Measurements from ENCODE around the gene ARHGEF28. TPM values are rescaled to one million over a fixed set of nuclear protein-coding genes. Genes with fewer than 3 reads are reported as not detected.

ARHGEF28 gene
- polyA plus RNA-seq, 1 donor = 16.6 TPM

- Histone ChIP-seq H3K27ac (ENCODE audit: low read length) (no peak overlapping the region), H3K27me3 (ENCODE audit: control insufficient read depth, insufficient read depth, low read length) (no peaks in the 10 kb centered on the region), H3K9me3 (ENCODE audit: control insufficient read depth, low read depth, low read length) (no peaks in the 10 kb centered on the region), H3K4me3 (ENCODE audit: low read length) (no peak overlapping the region), H3K36me3 (ENCODE audit: control insufficient read depth, insufficient read depth, low read length) (peaks cover 2% of the 10 kb centered on the region), H3K4me1 (ENCODE audit: control insufficient read depth, insufficient read depth, low read length) (no peaks in the 10 kb centered on the region)
- WGBS (ENCODE audit: insufficient coverage, low lambda C conversion rate) = no CpG with 5 or more reads among the region's 1 CpG
- no peak for DNase-seq
Observed at GRCh38 chr5:73942783-73943182, 316.8 kb downstream of the ARHGEF28 start.

- Histone ChIP-seq H3K27ac (ENCODE audit: low read length) (no peak overlapping the region), H3K27me3 (ENCODE audit: control insufficient read depth, insufficient read depth, low read length) (no peaks in the 10 kb centered on the region), H3K4me3 (ENCODE audit: low read length) (no peak overlapping the region), H3K36me3 (ENCODE audit: control insufficient read depth, insufficient read depth, low read length) (peaks cover 2% of the 10 kb centered on the region), H3K9me3 (ENCODE audit: control insufficient read depth, low read depth, low read length) (no peaks in the 10 kb centered on the region), H3K4me1 (ENCODE audit: control insufficient read depth, insufficient read depth, low read length) (no peaks in the 10 kb centered on the region)
- WGBS (ENCODE audit: insufficient coverage, low lambda C conversion rate) = no CpG with 5 or more reads among the region's 1 CpG
- DNase-seq = no peak
Observed at GRCh38 chr5:73943397-73943796, 317.4 kb downstream of the ARHGEF28 start.

GRCh38 chr5:73944581-73944980 is 318.6 kb downstream of the ARHGEF28 start:
- Histone ChIP-seq H3K36me3 (ENCODE audit: control insufficient read depth, insufficient read depth, low read length) (peaks cover 2% of the 10 kb centered on the region), H3K9me3 (ENCODE audit: control insufficient read depth, low read depth, low read length) (no peaks in the 10 kb centered on the region), H3K4me1 (ENCODE audit: control insufficient read depth, insufficient read depth, low read length) (no peaks in the 10 kb centered on the region), H3K27me3 (ENCODE audit: control insufficient read depth, insufficient read depth, low read length) (no peaks in the 10 kb centered on the region), H3K27ac (ENCODE audit: low read length) (no peak overlapping the region), H3K4me3 (ENCODE audit: low read length) (no peak overlapping the region)
- no CpG with 5 or more reads among the region's 1 CpG for WGBS (ENCODE audit: insufficient coverage, low lambda C conversion rate)
- no peak for DNase-seq

GRCh38 chr5:73945505-73945904 is 319.5 kb downstream of the ARHGEF28 start:
- no CpG with 5 or more reads among the region's 7 CpGs for WGBS (ENCODE audit: insufficient coverage, low lambda C conversion rate)
- H3K27me3 ChIP-seq (ENCODE audit: control insufficient read depth, insufficient read depth, low read length) = no peaks in the 10 kb centered on the region

GRCh38 chr5:73946278-73946677 is 320.3 kb downstream of the ARHGEF28 start:
- H3K36me3 ChIP-seq (ENCODE audit: control insufficient read depth, insufficient read depth, low read length) = peaks cover 2% of the 10 kb centered on the region
- DNase-seq = no peak
- H3K4me1 ChIP-seq (ENCODE audit: control insufficient read depth, insufficient read depth, low read length) = no peaks in the 10 kb centered on the region
- no peak overlapping the region for H3K4me3 ChIP-seq (ENCODE audit: low read length)
- no peak overlapping the region for H3K27ac ChIP-seq (ENCODE audit: low read length)
- WGBS (ENCODE audit: insufficient coverage, low lambda C conversion rate) = no CpG with 5 or more reads among the region's 5 CpGs
- H3K27me3 ChIP-seq (ENCODE audit: control insufficient read depth, insufficient read depth, low read length) = no peaks in the 10 kb centered on the region
- no peaks in the 10 kb centered on the region for H3K9me3 ChIP-seq (ENCODE audit: control insufficient read depth, low read depth, low read length)

More at GRCh38 chr5:73945505-73945904, 319.5 kb downstream of the ARHGEF28 start:
- H3K27ac ChIP-seq (ENCODE audit: low read length) = no peak overlapping the region
- H3K4me3 ChIP-seq (ENCODE audit: low read length) = no peak overlapping the region
- no peaks in the 10 kb centered on the region for H3K4me1 ChIP-seq (ENCODE audit: control insufficient read depth, insufficient read depth, low read length)
- no peak for DNase-seq
- H3K9me3 ChIP-seq (ENCODE audit: control insufficient read depth, low read depth, low read length) = no peaks in the 10 kb centered on the region
- H3K36me3 ChIP-seq (ENCODE audit: control insufficient read depth, insufficient read depth, low read length) = peaks cover 2% of the 10 kb centered on the region

GRCh38 chr5:73946919-73947602 is 321.1 kb downstream of the ARHGEF28 start:
- H3K9me3 ChIP-seq (ENCODE audit: control insufficient read depth, low read depth, low read length) = no peaks in the 10 kb centered on the region
- H3K27ac ChIP-seq (ENCODE audit: low read length) = no peak overlapping the region
- no peaks in the 10 kb centered on the region for H3K27me3 ChIP-seq (ENCODE audit: control insufficient read depth, insufficient read depth, low read length)
- no peak for DNase-seq
- no peaks in the 10 kb centered on the region for H3K36me3 ChIP-seq (ENCODE audit: control insufficient read depth, insufficient read depth, low read length)
- 83% methylated on average over 1 of the region's 5 CpGs for WGBS (ENCODE audit: insufficient coverage, low lambda C conversion rate)
- H3K4me3 ChIP-seq (ENCODE audit: low read length) = no peak overlapping the region
- H3K4me1 ChIP-seq (ENCODE audit: control insufficient read depth, insufficient read depth, low read length) = no peaks in the 10 kb centered on the region

GRCh38 chr5:73947906-73948640 is 322.1 kb downstream of the ARHGEF28 start:
- H3K27me3 ChIP-seq (ENCODE audit: control insufficient read depth, insufficient read depth, low read length) = no peaks in the 10 kb centered on the region
- no peak overlapping the region for H3K27ac ChIP-seq (ENCODE audit: low read length)

GRCh38 chr5:73948720-73949119 is 322.7 kb downstream of the ARHGEF28 start:
- H3K4me3 ChIP-seq (ENCODE audit: low read length) = no peak overlapping the region
- no peak overlapping the region for H3K27ac ChIP-seq (ENCODE audit: low read length)
- WGBS (ENCODE audit: insufficient coverage, low lambda C conversion rate) = no CpG with 5 or more reads among the region's 3 CpGs
- no peaks in the 10 kb centered on the region for H3K27me3 ChIP-seq (ENCODE audit: control insufficient read depth, insufficient read depth, low read length)
- H3K9me3 ChIP-seq (ENCODE audit: control insufficient read depth, low read depth, low read length) = no peaks in the 10 kb centered on the region
- no peak for DNase-seq
- no peaks in the 10 kb centered on the region for H3K36me3 ChIP-seq (ENCODE audit: control insufficient read depth, insufficient read depth, low read length)
- H3K4me1 ChIP-seq (ENCODE audit: control insufficient read depth, insufficient read depth, low read length) = no peaks in the 10 kb centered on the region

More at GRCh38 chr5:73947906-73948640, 322.1 kb downstream of the ARHGEF28 start:
- Histone ChIP-seq H3K4me3 (ENCODE audit: low read length) (no peak overlapping the region), H3K4me1 (ENCODE audit: control insufficient read depth, insufficient read depth, low read length) (no peaks in the 10 kb centered on the region), H3K9me3 (ENCODE audit: control insufficient read depth, low read depth, low read length) (no peaks in the 10 kb centered on the region), H3K36me3 (ENCODE audit: control insufficient read depth, insufficient read depth, low read length) (no peaks in the 10 kb centered on the region)
- no peak for DNase-seq
- WGBS (ENCODE audit: insufficient coverage, low lambda C conversion rate) = 80% methylated on average over 2 of the region's 9 CpGs

- no peak overlapping the region for H3K27ac ChIP-seq (ENCODE audit: low read length)
- H3K36me3 ChIP-seq (ENCODE audit: control insufficient read depth, insufficient read depth, low read length) = no peaks in the 10 kb centered on the region
- H3K27me3 ChIP-seq (ENCODE audit: control insufficient read depth, insufficient read depth, low read length) = no peaks in the 10 kb centered on the region
- H3K4me1 ChIP-seq (ENCODE audit: control insufficient read depth, insufficient read depth, low read length) = no peaks in the 10 kb centered on the region
- H3K9me3 ChIP-seq (ENCODE audit: control insufficient read depth, low read depth, low read length) = no peaks in the 10 kb centered on the region
- no peak for DNase-seq
- no CpG with 5 or more reads among the region's 3 CpGs for WGBS (ENCODE audit: insufficient coverage, low lambda C conversion rate)
- H3K4me3 ChIP-seq (ENCODE audit: low read length) = no peak overlapping the region
Observed at GRCh38 chr5:73950441-73950873, 324.5 kb downstream of the ARHGEF28 start.

- Histone ChIP-seq H3K4me3 (ENCODE audit: low read length) (no peak overlapping the region), H3K36me3 (ENCODE audit: control insufficient read depth, insufficient read depth, low read length) (no peaks in the 10 kb centered on the region), H3K27ac (ENCODE audit: low read length) (no peak overlapping the region), H3K4me1 (ENCODE audit: control insufficient read depth, insufficient read depth, low read length) (no peaks in the 10 kb centered on the region), H3K27me3 (ENCODE audit: control insufficient read depth, insufficient read depth, low read length) (no peaks in the 10 kb centered on the region), H3K9me3 (ENCODE audit: control insufficient read depth, low read depth, low read length) (no peaks in the 10 kb centered on the region)
- DNase-seq = no peak
- 100% methylated on average over 2 of the region's 3 CpGs for WGBS (ENCODE audit: insufficient coverage, low lambda C conversion rate)
Observed at GRCh38 chr5:73950912-73951430, 325.0 kb downstream of the ARHGEF28 start.
